Stimulated activated CD8-positive, alpha-beta memory T cell treated with anti-CD3 and anti-CD28 coated beads, Interleukin-2, amount 100 ng/mL, for 1 hour (primary cell): ENCODE data around the gene PGF.
A peak's percentile ranks its signal among the peaks of the same experiment; 100 is the strongest.
"Not testable (repeated sequence)": the region's sequence is repeated elsewhere in the genome, so short reads cannot be mapped to it uniquely, and the experiment has no call there.

Experiments
- DNase-seq, 2 donors: peaks; one replicate each; pipeline ENCODE4 v3.0.0-alpha.2; 2020; ENCODE audit warnings: low read depth in 2 of 2

The PGF gene

GRCh38 chr14:74955229-74956026 is at the start of gene PGF:
TSS of gene PGF (minus strand) at chr14:74955597. CDS start at chr14:74955242, 355 bp downstream.
- no peak for DNase-seq

- DNase-seq: no peak
These were observed 48.0 kb upstream of the PGF start for GRCh38 chr14:75003250-75004027.

GRCh38 chr14:75002392-75003249 is 47.2 kb upstream of the PGF start, which contains the start of gene EIF2B2:
TSS of gene EIF2B2 (plus strand) at chr14:75002921. CDS start at chr14:75002991, 70 bp downstream.
- DNase-seq: peak; percentile 97

- no peak for DNase-seq
These were observed 46.5 kb upstream of the PGF start for GRCh38 chr14:75001899-75002298.

GRCh38 chr14:75001261-75001660 is 45.9 kb upstream of the PGF start:
- DNase-seq: no peak

GRCh38 chr14:74995781-74996180 is 40.4 kb upstream of the PGF start:
- DNase-seq: not testable (repeated sequence)

- DNase-seq: not testable (repeated sequence)
These were observed 38.8 kb upstream of the PGF start for GRCh38 chr14:74994182-74994581.

- no peak for DNase-seq
These were observed 33.6 kb upstream of the PGF start for GRCh38 chr14:74988993-74989392.

- no peak for DNase-seq
These were observed 32.7 kb upstream of the PGF start for GRCh38 chr14:74988131-74988530.

GRCh38 chr14:74985806-74986205 is 30.4 kb upstream of the PGF start:
- DNase-seq: no peak

- no peak for DNase-seq
These were observed 29.6 kb upstream of the PGF start for GRCh38 chr14:74985028-74985310.

- no peak for DNase-seq
These were observed 29.0 kb upstream of the PGF start for GRCh38 chr14:74984236-74985027.

- DNase-seq: no peak
These were observed 27.9 kb upstream of the PGF start for GRCh38 chr14:74983343-74983742.

GRCh38 chr14:74982661-74983060 is 27.3 kb upstream of the PGF start:
- DNase-seq: no peak

GRCh38 chr14:74981833-74982232 is 26.4 kb upstream of the PGF start:
- DNase-seq: no peak

GRCh38 chr14:74981462-74981782 is 26.0 kb upstream of the PGF start:
- no peak for DNase-seq

- no peak for DNase-seq
These were observed 25.5 kb upstream of the PGF start for GRCh38 chr14:74980731-74981461.

GRCh38 chr14:74980398-74980730 is 25.0 kb upstream of the PGF start:
- DNase-seq: no peak

- no peak for DNase-seq
These were observed 24.3 kb upstream of the PGF start for GRCh38 chr14:74979442-74980397.

GRCh38 chr14:74979029-74979428 is 23.6 kb upstream of the PGF start:
- DNase-seq: no peak
